Stimulated activated memory B cell treated with anti-CD40 and anti-IgM and Interleukin-4, amounts not matched to agents 10 μg/mL and 1 μg/mL and 100 μg/mL, for 72 hours (primary cell): ENCODE measurements around the gene ZNF444.
"Not testable (repeated sequence)": the region's sequence is repeated elsewhere in the genome, so short reads cannot be mapped to it uniquely, and the experiment has no call there.

Source experiments
- ATAC-seq: fragments of 150-1000 bp; cut with Tn5 transposase; 2 replicates; pipeline ENCODE4 v1.10.0; 2021
- H3K27ac Mint-ChIP-seq: one replicate; pipeline ENCODE4 v1.8.0; 2022; ENCODE audit warnings: mild to moderate bottlenecking, mixed read lengths
- H3K27me3 Mint-ChIP-seq: one replicate; pipeline ENCODE4 v1.8.0; 2022; ENCODE audit warnings: mixed read lengths
- H3K36me3 Mint-ChIP-seq: one replicate; pipeline ENCODE4 v1.8.0; 2022; ENCODE audit warnings: mixed read lengths
- H3K4me1 Mint-ChIP-seq: one replicate; pipeline ENCODE4 v1.8.0; 2022; ENCODE audit warnings: mixed read lengths
- H3K4me3 Mint-ChIP-seq: one replicate; pipeline ENCODE4 v1.8.0; 2022; ENCODE audit warnings: mild to moderate bottlenecking, moderate library complexity, mixed read lengths
- H3K9me3 Mint-ChIP-seq: one replicate; pipeline ENCODE4 v1.8.0; 2022; ENCODE audit warnings: mixed read lengths

Gene ZNF444

DNA sequence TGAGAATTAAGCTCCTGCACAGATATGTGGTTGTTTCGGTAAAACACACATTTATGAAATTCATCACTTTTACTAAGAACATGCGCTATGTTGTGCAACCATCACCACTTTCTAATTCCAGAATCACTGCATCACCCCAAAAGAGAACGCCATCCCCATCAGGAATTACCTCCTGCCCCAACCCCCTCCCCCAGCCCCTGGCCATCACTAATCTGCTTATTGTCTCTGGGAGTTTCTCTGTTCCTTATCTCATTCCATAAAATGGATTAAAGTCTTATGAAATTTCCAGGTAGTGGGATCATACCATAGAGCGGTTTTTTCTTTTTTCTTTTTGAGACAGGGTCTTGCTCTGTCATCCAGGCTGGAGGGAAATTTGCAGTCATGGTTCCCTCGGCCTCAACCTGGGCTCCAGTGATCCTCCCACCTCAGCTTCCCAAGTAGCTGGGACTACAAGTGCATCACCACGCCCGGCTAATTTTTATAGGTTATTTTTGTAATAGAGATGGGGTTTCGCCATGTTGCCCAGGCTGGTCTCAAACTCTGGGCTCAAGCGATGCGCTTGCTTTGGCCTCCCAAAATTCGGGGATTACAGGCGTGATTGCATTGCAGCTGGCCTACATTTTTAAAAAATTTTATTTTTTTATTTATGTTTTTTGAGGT, 53.0 kb downstream of the ZNF444 start:
- Mint-ChIP-seq H3K27ac (no peak overlapping the region), H3K36me3 (no peaks in the 10 kb centered on the region), H3K4me1 (no peaks in the 10 kb centered on the region), H3K27me3 (peaks cover 10% of the 10 kb centered on the region), H3K9me3 (no peaks in the 10 kb centered on the region), H3K4me3 (no peak overlapping the region)
- no peak for ATAC-seq

DNA sequence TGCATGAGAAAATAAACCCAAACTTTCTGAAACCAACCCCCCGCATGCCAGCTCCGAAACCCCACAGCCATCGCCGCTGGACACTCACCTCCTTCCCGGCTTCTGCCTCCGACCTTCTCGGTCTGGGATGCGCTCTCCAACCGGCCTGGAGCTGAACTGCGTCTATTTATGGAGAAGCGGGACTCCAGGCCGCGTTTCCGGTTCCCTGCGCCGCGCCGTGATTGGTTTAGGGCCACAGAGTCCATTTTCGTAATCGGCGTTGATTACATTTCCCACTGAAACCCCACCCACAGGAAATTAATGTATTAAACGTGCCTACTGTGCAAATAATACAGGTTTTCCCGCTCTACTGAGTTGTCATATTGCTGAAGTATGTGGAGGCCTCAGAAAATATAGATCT, 56.6 kb downstream of the ZNF444 start, which contains the start of gene ZSCAN5B:
Gene ZSCAN5B (minus strand): TSS at position 138 of the 400 bp plus-strand sequence. CDS start 4,731 bp downstream, outside the sequence.
- not testable (repeated sequence) for H3K36me3 Mint-ChIP-seq, H3K4me1 Mint-ChIP-seq, H3K4me3 Mint-ChIP-seq, ATAC-seq, H3K27ac Mint-ChIP-seq, H3K27me3 Mint-ChIP-seq, H3K9me3 Mint-ChIP-seq

DNA sequence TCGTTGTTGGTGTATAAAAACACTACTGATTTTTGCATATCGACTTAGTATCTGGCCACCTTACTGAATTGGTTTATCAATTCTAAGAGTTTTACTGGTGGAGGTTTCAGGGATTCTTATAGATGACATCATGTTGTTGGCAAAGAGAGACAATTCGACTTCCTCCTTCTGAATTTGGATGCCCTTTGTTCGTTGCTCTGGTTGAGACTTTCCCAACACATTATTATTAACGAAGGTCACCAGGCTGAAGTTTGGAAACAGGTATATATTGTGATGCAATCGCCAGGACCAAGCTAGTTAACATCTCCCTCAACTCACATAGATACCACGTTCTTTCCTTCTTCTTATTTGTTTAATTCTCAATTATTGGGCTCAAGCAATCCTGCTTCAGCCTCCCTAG, 58.6 kb downstream of the ZNF444 start:
- no peaks in the 10 kb centered on the region for H3K36me3 Mint-ChIP-seq
- no peaks in the 10 kb centered on the region for H3K4me1 Mint-ChIP-seq
- no peak for ATAC-seq
- peaks cover 9% of the 10 kb centered on the region for H3K27me3 Mint-ChIP-seq
- H3K27ac Mint-ChIP-seq, result no peak overlapping the region
- H3K4me3 Mint-ChIP-seq, result no peak overlapping the region
- no peaks in the 10 kb centered on the region for H3K9me3 Mint-ChIP-seq

DNA sequence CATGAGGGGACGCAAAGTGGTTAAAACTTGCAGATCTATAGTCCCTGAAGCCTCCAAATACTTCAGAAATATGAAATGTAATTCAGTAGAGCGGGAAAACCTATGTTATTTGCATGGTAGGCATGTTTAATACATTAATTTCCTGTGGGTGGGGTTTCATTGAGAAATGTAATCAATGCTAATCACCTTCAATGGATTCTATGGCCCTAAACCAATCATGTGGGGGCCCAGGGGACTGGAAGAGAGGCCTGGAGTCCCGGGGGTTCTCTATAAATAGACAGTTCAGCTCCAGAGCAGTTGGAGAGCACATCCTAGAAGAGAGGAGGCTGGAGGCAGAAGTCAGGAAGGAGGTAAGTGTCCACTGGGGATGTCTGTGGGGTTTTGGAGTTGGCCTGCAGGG, 60.9 kb downstream of the ZNF444 start, which contains the start of gene ZSCAN5C:
Gene ZSCAN5C (plus strand): TSS at position 301 of the 400 bp plus-strand sequence. CDS start 3,641 bp downstream, outside the sequence.
- H3K9me3 Mint-ChIP-seq, result no peaks in the 10 kb centered on the region
- H3K4me1 Mint-ChIP-seq, result no peaks in the 10 kb centered on the region
- H3K27me3 Mint-ChIP-seq, result peaks cover 18% of the 10 kb centered on the region
- H3K4me3 Mint-ChIP-seq, result no peak within 1 kb of the TSS
- H3K27ac Mint-ChIP-seq, result no peak within 1 kb of the TSS
- no peak for ATAC-seq
- no peaks in the 10 kb centered on the region for H3K36me3 Mint-ChIP-seq

DNA sequence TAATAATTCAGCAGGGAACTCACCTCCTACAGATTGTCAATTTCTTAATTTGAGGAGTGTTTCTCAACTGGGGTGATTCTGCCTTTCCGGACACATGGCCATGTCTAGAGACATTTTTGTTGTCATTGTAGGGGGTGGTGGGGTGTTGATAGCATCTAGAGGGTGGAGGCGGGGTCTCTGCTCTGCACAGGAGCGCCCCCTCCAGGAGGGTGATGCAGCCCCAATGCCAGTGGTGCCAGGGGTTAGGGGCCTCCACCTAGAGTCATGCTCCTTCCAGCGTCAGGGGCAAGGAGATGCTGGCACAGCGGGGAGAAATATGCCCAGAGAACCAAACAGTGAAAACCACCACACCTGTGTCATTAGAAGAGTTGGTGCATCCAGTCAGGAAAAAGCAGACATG, 66.5 kb downstream of the ZNF444 start:
- ATAC-seq, H3K36me3 Mint-ChIP-seq, H3K4me1 Mint-ChIP-seq, H3K4me3 Mint-ChIP-seq, H3K27ac Mint-ChIP-seq, H3K9me3 Mint-ChIP-seq: not testable (repeated sequence)
- H3K27me3 Mint-ChIP-seq, result peaks cover 31% of the 10 kb centered on the region

DNA sequence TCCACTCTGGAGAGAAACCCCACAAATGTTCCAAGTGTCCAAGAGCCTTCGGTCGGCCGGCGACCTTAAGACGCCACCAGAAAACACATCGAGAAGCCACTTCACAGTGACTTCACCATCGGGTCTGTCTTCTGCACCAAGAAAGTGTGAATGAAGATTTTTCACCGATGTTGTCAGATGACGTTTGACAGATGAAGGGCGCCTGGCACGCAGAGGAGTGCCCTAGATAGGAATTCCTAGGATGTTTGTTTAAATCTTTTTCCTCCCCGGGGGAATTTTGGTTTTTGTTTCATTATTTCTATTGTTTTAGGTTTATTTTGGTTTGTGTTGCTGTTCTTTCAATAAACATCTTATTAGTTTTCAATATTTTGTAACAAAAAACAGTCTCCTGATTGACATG, 68.0 kb downstream of the ZNF444 start:
- Mint-ChIP-seq H3K4me1 (no peaks in the 10 kb centered on the region), H3K27me3 (peaks cover 33% of the 10 kb centered on the region), H3K4me3 (no peak overlapping the region), H3K27ac (no peak overlapping the region), H3K36me3 (no peaks in the 10 kb centered on the region), H3K9me3 (no peaks in the 10 kb centered on the region)
- ATAC-seq, result no peak

DNA sequence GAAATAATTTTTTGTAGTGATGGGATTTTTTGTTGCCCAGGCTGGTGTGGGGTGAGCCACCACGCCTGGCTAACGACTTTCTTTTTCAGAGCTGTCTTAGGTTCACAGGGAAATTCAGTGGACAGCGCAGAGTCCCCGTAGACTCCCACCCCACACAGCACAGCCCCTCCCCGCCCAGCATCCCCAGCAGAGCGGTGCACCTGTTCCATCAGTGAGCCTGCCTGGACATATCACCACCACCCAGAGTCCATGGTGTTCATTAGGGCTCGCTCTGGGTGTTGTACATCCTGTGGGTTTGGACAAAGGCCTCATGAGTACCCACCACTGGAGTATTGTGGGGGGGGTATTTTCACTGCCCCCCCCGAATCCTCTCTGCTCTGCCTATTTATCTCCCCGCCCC, 68.9 kb downstream of the ZNF444 start:
- not testable (repeated sequence) for ATAC-seq, H3K4me1 Mint-ChIP-seq, H3K9me3 Mint-ChIP-seq, H3K27ac Mint-ChIP-seq, H3K36me3 Mint-ChIP-seq, H3K4me3 Mint-ChIP-seq
- peaks cover 43% of the 10 kb centered on the region for H3K27me3 Mint-ChIP-seq
